GM18502 (cell line): ENCODE results near the gene CFD.
"Not testable (repeated sequence)": the region's sequence is repeated elsewhere in the genome, so short reads cannot be mapped to it uniquely, and the experiment has no call there.

ENCODE experiments used
- ATAC-seq: cut with Tn5 transposase; IDR thresholded peaks from one replicate; pipeline ENCODE4 v1.9.1; 2021; ENCODE audit warnings: mild to moderate bottlenecking; ENCODE audit not compliant: unreplicated experiment, poor library complexity

The CFD gene

DNA sequence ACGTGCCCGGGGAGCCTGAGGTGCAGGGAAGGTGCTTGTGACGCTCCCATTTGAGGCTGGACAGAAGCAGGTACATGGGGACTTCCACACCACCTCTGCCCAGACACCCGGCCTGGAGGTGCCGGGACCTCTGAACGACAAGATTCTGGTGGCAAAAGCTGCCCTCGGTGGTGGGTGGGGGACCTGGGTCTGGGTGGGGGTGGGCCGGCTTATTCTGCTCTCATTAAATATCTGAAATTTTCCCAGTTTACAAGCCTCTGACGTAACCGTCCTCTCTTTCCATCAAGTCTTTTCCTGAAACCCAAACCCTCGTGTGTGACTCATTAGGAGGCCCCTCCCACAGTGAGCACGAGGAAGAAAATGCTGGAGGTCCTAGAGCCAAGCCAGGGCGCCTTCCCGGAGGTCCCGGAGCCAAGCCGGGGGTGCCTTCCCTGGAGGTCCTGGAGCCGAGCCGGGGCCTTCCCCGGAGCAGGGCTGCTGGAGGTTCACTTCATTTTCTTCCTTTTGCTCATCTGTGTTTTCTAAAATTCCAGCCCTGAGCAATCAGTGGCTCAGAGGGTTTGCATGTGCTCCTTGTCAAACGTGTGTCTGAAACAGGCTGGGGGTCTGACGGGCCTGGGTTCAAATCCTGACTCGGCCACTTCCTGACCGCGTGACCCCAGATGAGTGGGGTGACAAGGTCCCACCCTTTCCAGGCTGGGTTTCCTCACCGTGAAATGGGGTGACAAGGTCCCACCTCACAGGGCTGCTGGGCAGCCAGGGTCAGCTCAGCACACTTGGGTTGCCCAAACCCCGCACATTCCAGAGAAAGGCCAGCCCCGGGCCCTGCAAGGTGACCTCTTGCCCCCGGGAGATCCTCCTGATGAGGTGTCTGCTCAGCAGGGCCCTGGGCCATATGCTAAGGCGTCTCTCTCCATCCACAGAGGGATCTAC, 10.0 kb downstream of the CFD start:
- no peak for ATAC-seq

DNA sequence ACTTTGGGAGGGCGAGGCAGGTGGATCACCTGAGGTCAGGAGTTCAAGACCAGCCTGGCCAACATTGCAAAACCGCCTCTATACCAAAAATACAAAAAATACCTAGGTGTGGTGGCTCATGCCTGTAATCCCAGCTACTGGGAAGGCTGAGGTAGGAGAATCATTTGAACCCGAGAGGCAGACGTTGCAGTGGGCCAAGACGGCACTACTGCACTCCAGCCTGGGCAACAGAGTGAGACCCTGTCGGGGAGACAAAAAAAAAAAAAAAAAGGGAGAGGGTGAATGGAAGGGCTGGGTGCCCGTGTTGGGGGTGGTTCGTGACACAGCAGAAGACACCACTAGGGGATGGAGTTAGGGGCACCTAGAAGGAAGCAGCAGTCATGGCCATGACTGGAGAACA, 10.8 kb downstream of the CFD start:
- ATAC-seq, result no peak

DNA sequence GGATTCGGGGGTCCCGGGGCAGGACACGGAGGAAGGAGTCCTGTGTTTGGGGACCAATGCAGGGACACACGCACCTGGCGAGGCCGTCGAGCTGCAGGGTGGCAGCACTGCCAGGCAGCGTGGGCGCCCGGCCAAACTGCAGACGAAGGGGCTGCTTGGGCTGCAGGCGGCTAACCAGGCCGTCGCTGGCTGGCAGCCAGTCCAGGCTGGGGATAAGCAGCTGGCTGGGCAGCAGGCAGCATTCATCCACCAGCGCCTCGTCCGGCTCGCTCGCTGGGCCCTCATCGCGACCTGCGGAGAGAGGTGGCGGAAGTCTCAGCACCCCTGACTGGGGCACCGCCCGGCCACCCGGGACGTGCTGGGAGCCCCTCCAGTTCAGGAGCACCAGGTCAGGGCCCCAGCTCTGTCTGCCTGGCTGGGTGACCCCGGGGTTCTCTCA, 11.5 kb downstream of the CFD start:
- no peak for ATAC-seq

DNA sequence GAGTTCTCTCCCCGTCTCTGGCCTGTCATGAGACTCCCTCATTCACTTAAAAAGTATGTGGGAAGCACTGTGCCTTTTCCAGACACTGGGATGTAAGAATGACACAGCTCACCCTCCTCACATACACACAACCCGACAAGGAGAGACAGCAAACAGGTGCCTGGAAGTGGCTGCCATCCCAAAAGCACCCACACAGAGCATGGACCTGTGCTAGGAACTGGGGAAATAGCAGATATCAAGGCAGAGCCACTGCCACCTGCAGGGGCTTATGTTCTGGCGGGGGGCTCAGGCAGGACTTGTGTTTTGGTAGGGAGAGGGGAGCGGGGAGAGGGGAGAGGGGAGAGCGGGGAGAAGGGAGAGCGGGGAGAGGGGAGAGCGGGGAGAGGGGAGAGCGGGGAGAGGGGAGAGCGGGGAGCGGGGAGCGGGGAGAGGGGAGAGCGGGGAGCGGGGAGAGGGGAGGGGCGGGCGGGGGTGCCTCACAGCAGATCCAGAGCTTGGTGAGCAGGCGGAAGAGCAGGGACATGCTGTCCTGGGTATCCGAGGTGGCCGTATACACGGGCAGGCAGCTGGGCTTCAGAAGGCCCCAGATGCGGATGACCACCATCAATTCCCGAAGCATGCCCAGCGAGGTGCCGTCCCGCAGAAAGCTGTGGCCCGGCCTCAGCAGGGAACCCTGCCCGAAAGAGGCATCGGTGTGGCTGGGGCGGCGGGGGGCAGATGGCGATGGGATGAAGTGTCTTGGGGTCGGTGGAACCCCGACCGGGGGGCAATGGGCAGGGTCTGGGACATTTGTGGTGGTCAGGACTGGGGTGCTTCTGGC, 12.2 kb downstream of the CFD start:
- ATAC-seq, result no peak

DNA sequence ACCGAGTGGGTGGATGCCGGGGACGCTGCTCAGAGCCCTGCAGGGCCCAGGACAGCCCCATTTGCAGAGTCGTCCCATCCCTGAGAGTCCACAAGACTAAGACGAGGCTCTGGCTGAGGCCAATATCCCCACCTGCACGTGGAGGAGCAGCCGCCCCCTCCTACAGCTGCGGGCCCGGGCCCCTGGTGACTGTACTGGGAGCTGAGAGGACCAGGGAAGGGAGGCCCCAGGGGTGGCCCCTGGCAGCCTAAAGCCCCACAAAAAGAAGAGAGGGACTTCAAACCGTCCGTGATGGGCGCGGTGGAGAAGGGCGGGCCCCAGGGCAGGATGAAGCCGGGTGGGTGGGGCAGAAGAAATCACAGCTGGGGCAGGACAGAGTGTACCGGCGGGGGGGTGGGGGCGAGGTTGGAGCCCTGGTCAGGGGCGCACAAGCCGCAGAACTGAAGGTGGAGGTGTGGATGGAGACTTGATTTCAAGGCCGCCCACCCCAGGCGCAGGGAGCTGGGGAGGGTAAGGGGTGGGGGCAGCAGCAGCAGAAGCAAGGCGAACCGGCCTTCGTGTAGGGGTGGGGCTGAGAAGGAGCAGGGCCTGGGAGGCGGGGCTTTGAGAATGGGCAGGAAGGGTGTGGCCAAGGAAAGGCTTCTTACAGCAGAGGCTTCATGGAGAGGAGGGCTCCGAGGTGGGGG, 12.9 kb downstream of the CFD start:
- no peak for ATAC-seq

DNA sequence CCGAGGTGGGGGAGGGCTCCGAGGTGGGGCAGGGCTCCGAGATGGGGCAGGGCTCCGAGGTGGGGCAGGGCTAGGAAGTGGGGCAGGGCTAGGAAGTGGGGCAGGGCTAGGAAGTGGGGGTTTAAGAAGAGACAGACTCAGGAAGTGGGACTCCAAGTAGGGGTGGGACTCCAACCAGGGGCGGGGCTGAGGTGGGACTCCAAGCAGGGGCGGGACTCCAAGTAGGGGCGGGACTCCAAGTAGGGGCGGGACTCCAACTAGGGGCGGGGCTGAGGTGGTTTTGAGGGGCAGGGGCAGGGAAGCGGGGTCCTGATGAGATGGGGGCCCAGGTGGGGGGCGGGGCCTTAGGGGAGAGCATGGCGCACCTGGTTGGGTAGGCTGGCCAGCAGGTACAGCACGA, 13.6 kb downstream of the CFD start:
- ATAC-seq, result no peak

DNA sequence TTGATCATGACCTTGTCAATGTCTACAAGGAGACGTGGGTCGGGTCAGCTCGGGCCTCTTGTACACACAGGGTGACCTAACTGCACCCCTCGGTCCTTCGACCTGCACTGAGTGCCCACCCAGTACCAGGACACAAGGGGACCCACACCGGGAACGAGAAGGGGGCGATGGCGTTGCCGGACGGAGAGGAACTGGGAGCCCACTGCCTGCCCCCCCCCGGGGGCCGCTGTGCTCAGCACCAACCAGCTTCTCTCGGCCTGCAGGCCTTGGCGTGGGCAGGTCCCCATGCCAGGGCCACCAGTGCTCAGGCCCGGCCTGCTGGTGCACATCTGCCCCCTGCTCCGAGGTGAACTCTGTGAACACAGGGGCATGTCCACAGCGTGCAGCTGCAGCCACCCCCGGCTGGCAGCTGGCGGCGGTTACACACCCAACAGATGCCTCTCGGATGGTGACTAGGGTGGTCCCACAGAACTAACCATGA, 14.1 kb downstream of the CFD start:
- ATAC-seq, result no peak

DNA sequence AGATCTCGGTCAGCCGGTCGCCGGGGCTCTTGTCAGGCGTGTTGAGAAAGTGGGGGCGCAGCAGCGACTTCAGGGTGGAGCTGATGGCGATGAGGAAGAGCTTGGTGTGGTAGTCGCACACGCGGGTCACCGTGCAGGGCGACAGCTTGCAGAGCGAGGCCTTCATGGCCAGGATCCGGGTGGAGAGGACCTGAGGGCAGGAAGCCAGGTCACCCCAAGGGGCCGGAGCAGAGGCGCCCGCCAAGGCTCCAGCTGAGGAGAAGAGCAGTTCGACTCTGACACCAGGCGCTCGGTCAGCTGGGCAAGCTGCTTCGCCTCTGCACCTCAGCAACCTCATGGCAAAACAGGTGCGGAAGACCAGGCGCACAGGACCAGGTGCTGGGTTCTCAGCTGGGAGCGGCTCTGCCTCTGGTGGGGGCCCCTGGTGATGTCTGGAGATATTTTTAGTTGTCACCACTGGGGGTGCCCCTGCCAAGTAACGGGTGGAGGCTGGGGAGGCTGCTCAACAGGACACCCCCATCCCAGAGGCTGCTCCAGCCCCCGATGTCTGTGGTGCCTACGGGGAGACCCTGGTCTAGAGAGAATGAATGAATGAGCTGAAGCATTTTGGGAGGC, 15.9 kb downstream of the CFD start:
- no peak for ATAC-seq

DNA sequence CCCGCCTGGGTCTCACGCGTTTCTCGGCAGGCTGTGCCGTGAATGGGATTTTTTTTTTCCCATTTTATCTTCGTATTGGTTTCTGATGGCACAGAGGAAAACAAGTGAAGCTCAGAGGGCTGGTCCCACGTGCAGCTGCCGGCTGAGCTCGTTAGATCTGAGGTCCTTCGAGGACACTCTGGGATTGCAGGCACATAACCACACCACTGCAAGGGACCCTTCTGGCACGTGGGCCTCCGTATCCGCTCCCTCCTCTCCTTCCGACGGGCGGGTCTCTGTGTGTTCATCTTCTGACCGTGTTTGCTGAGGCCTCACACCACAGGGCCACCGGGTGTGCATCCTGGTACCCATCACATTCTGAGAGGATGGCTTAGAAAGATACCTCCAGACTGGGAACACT, 16.6 kb downstream of the CFD start:
- no peak for ATAC-seq

DNA sequence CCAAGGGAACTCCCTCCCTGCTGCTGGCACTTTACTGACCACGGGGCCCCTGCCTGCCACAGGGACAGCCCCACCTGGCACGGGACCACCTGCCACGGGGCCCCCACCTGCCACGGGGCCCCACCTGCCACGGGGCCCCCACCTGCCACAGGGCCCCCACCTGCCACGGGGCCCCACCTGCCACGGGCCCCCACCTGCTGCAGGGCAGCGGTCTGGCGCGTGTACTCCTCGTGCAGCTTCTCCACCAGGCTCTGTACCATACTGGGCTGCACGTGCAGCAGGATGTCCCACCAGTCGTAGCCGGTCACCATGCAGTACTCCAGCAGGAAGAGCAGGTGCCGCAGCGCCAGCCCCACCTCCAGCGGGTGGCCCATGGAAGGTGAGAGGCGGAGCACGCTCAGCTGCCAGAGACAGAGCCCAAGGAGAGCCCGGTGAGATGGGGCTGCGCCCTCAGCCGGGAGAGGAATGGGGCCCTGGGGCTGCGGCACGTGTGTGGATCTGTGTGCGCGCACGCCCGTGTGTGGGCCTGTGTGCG, 17.4 kb downstream of the CFD start:
- no peak for ATAC-seq

DNA sequence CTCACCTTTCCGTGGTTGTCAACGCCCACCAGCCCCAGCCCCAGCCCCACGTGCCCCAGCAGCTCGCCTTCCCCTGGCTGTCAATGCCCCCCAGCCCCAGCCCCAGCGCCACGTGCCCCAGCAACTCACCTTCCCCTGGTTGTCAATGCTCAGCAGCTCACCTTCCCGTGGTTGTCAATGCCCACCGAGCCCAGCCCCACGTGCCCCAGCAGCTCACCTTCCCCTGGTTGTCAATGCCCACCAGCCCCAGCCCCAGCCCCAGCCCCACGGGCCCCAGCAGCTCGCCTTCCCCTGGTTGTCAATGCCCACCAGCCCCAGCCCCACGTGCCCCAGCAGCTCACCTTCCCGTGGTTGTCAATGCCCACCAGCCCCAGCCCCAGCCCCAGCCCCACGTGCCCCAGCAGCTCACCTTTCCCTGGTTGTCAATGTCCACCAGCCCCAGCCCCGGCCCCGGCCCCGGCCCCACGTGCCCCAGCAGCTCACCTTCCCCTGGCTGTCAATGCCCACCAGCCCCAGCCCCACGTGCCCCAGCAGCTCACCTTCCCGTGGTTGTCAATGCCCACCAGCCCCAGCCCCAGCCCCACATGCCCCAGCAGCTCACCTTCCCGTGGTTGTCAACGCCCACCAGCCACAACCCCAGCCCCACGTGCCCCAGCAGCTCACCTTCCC, 18.7 kb downstream of the CFD start:
- ATAC-seq, result not testable (repeated sequence)

DNA sequence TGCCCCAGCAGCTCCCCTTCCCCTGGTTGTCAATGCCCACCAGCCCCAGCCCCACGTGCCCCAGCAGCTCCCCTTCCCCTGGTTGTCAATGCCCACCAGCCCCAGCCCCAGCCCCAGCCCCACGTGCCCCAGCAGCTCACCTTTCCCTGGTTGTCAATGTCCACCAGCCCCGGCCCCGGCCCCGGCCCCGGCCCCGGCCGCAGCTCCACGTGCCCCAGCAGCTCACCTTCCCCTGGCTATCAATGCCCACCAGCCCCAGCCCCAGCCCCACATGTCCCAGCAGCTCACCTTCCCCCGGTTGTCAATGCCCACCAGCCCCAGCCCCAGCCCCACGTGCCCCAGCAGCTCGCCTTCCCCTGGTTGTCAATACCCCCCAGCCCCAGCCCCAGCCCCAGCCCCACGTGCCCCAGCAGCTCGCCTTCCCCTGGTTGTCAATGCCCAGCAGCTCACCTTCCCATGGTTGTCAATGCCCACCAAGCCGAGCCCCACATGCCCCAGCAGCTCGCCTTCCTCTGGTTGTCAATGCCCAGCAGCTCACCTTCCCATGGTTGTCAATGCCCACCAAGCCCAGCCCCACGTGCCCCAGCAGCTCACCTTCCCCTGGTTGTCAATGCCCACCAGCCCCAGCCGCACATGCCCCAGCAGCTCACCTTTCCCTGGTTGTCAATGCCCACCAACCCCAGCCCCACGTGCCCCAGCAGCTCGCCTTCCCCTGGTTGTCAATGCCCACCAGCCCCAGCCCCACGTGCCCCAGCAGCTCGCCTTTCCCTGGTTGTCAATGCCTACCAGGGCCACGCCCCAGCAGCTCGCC, 19.5 kb downstream of the CFD start:
- ATAC-seq, result not testable (repeated sequence)

DNA sequence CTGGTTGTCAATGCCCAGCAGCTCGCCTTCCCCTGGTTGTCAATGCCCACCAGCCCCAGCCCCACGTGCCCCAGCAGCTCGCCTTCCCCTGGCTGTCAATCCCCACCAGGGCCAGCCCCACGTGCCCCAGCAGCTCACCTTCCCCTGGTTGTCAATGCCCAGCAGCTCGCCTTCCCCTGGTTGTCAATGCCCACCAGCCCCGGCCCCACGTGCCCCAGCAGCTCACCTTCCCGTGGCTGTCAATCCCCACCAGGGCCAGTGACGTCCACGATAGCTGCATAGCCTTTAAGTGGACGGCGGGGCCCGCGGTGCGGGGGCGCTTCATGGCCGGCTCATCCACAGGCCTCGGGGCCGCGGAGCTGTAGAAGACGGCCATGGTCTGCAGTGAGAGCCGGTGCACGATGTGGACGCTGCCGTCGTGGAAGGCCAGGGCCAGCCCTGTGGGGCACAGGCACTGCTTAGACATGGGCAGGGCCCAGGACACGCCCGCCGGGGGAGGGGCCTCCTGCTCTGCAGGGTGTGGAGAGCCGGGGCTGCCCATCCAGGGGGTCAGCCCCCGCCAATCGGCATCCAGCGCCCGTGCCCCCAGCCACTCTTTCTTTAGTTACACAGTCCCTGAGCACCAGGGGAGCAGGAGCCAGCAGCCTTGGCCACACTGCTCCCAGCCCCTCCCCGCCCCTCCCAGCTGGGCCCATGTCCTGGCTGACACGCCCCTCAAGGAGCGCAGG, 20.4 kb downstream of the CFD start:
- ATAC-seq, result no peak

DNA sequence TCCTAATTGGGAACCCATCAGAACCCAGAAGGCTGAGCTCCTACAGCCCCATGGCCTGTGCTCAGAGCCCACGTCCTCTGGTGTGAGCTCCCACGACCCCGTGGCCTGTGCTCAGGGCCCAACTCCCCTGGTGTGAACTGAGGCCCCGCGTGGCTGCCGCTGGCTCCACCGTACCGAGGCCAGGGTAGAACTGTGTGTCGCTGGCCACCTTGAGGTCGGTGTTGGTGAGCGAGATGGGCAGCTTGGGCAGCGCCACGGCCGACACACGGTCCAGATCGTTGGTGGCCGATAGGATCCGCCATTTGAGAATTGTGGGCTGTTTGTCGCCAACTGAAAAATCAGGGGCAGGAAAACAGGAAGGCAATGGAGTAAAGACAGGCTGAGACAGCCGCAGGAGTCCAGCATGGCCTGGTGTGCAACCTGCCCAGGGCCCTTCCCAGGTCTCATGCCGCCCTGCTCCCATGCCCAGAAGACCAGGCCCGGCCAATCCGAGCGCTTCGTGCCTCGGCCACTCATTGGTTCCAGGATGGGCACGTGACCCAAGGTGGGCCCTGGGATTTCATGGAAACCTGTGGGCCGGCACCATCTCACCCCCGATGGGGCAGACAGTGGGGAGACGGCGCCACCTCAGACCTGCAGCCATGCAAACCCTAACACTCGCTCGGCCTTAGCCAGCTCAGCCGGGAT, 22.1 kb downstream of the CFD start:
- ATAC-seq, result no peak

DNA sequence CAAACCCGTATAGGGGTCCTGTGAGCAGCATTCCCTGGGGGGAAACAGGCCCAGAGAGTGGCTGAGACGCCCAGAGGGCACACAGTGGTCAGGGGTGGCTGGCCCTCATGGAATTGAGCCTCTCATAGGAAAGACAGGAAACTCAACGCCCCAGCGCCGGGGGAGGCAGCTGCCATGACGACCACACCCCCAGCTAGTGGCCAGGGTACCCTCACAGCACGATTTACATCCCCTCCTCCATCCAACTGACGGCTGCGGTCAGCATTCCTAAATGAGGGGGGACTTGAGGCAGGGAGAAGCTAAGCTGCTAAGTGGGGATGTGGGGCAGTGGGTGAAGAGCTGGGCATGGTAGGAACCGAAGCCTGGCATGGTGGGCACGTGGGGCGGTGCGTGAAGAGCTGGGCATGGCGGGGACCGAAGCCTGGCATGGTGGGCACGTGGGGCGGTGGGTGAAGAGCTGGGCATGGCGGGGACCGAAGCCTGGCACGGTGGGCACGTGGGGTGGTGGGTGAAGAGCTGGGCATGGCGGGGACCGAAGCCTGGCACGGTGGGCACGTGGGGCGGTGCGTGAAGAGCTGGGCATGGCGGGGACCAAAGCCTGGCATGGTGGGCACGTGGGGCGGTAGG, 23.5 kb downstream of the CFD start:
- ATAC-seq, result no peak

DNA sequence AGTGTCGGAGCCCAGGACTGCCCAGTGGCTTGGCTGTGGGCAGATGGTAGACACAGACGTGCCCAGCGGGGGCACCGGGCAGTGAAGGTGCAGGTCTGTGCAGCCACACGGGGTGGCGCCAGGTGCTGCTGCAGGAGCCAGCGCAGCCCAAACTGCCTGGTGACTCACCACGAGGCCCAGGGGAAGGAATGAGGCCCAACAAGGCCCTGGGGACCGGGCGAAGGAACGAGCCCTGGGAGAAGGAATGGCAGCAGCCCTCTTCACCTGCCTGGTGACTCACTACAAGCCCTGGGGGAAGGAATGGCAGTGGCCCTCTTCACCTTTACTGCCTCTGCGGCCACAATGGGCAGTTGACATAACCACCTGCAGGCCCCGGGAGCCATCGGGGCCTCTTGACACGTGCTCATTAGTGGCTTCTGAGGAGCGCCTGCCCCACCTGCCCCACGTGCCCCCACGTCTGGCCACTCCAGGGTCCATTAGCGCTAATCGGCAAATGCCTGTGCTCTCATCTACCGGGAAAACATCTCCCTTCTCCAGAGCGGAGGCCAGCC, 24.3 kb downstream of the CFD start:
- ATAC-seq, result no peak
